Activated B cell treated with CpG ODN at 0.5 μM for 24 hours (primary cell): ENCODE measurements around the gene FSTL4. TPM values are rescaled to one million over a fixed set of nuclear protein-coding genes. Genes with fewer than 3 reads are reported as not detected.
A peak's percentile ranks its signal among the peaks of the same experiment; 100 is the strongest.

Experiments
- ATAC-seq: fragments of 200-7000 bp; cut with Tn5 transposase; one replicate; pipeline ENCODE4 v1.10.0; 2021; ENCODE audit warnings: low read depth, mild to moderate bottlenecking, moderate library complexity
- CTCF ChIA-PET: fragments of 350-600 bp; sonication (Branson Sonifier 250); formaldehyde crosslinking; loops from one replicate; lab custom pipeline; 2021; ENCODE audit warnings: antibody characterized with exemption; lab: Charles Lee
- POLR2A ChIA-PET: fragments of 350-600 bp; sonication (Branson Sonifier 250); formaldehyde crosslinking; loops from one replicate; lab custom pipeline; 2021; ENCODE audit warnings: antibody characterized with exemption; lab: Charles Lee
- DNase-seq: peaks from one replicate; pipeline ENCODE4 v3.0.0; 2022
- H3K27ac Mint-ChIP-seq: one replicate; pipeline ENCODE4 v1.8.0; 2020; ENCODE audit warnings: mixed read lengths
- H3K27me3 Mint-ChIP-seq: one replicate; pipeline ENCODE4 v1.8.0; 2021; ENCODE audit warnings: mixed read lengths
- H3K36me3 Mint-ChIP-seq: one replicate; pipeline ENCODE4 v1.8.0; 2021; ENCODE audit warnings: low read depth, mixed read lengths
- H3K4me1 Mint-ChIP-seq: one replicate; pipeline ENCODE4 v1.8.0; 2021; ENCODE audit warnings: mixed read lengths
- H3K4me3 Mint-ChIP-seq: one replicate; pipeline ENCODE4 v1.8.0; 2020; ENCODE audit warnings: mild to moderate bottlenecking, mixed read lengths
- H3K9me3 Mint-ChIP-seq: one replicate; pipeline ENCODE4 v1.8.0; 2020; ENCODE audit warnings: mixed read lengths
- CTCF ChIP-seq: fragments of 200-600 bp; IDR thresholded peaks from one replicate; pipeline ENCODE4 v1.8.0; 2022; ENCODE audit warnings: antibody characterized with exemption, mild to moderate bottlenecking
- intact Hi-C: fragments of 100-400 bp; cut with micrococcal nuclease; formaldehyde crosslinking; loops from one replicate; pipeline ENCODE4 v1.15.1; 2024
- total RNA-seq: library from RNA; stranded (reverse); gene quantifications from 2 replicates; pipeline ENCODE4 v1.2.3, GENCODE V29; 2022

The FSTL4 gene
- total RNA-seq, 1 donor from 2014 or later: 1.7 TPM

GRCh38 chr5:133246376-133247150, 365.8 kb downstream of the FSTL4 start:
- no peak overlapping the region for H3K4me3 Mint-ChIP-seq
- H3K9me3 Mint-ChIP-seq: no peaks in the 10 kb centered on the region
- no peaks in the 10 kb centered on the region for H3K27me3 Mint-ChIP-seq
- ATAC-seq: no peak
- no peak for TF ChIP-seq CTCF
- no peaks in the 10 kb centered on the region for H3K4me1 Mint-ChIP-seq
- H3K27ac Mint-ChIP-seq: no peak overlapping the region
- POLR2A ChIA-PET: no interaction called here
- DNase-seq: no peak
- intact Hi-C loops: no loop called here
- no peaks in the 10 kb centered on the region for H3K36me3 Mint-ChIP-seq
- CTCF ChIA-PET: no interaction called here

- TF ChIP-seq CTCF: no peak
- ATAC-seq: no peak
- ChIA-PET POLR2A (no interaction called here), CTCF (no interaction called here)
- Mint-ChIP-seq H3K4me3 (no peak overlapping the region), H3K9me3 (no peaks in the 10 kb centered on the region), H3K4me1 (no peaks in the 10 kb centered on the region), H3K27ac (no peak overlapping the region), H3K27me3 (no peaks in the 10 kb centered on the region), H3K36me3 (no peaks in the 10 kb centered on the region)
- intact Hi-C loops: no loop called here
- no peak for DNase-seq
These were observed 366.3 kb downstream of the FSTL4 start for GRCh38 chr5:133246053-133246370.

- Mint-ChIP-seq H3K27ac (no peak overlapping the region), H3K4me1 (no peaks in the 10 kb centered on the region), H3K4me3 (no peak overlapping the region), H3K27me3 (no peaks in the 10 kb centered on the region), H3K9me3 (no peaks in the 10 kb centered on the region), H3K36me3 (no peaks in the 10 kb centered on the region)
- ChIA-PET POLR2A (no interaction called here), CTCF (interaction anchor here (0.7 kb wide), 1 partner anchor 109 kb away, joined by 3 read pairs; no protein-coding TSS in a partner anchor)
- ATAC-seq (peak; percentile 26), DNase-seq (no peak)
- intact Hi-C loops: no loop called here
- TF ChIP-seq CTCF: no peak
These were observed 366.9 kb downstream of the FSTL4 start for GRCh38 chr5:133245191-133246052.

- no peaks in the 10 kb centered on the region for H3K9me3 Mint-ChIP-seq
- TF ChIP-seq CTCF: no peak
- H3K4me1 Mint-ChIP-seq: no peaks in the 10 kb centered on the region
- ATAC-seq (no peak), DNase-seq (no peak)
- no peak overlapping the region for H3K4me3 Mint-ChIP-seq
- intact Hi-C loops: no loop called here
- CTCF ChIA-PET: interaction anchor here (0.7 kb wide), 1 partner anchor 110 kb away, joined by 3 read pairs; no protein-coding TSS in a partner anchor
- POLR2A ChIA-PET: no interaction called here
- no peaks in the 10 kb centered on the region for H3K36me3 Mint-ChIP-seq
- no peaks in the 10 kb centered on the region for H3K27me3 Mint-ChIP-seq
- no peak overlapping the region for H3K27ac Mint-ChIP-seq
These were observed 368.1 kb downstream of the FSTL4 start for GRCh38 chr5:133244242-133244641.

GRCh38 chr5:133243196-133243595, 369.1 kb downstream of the FSTL4 start:
- ChIA-PET POLR2A (no interaction called here), CTCF (no interaction called here)
- H3K4me3 Mint-ChIP-seq: no peak overlapping the region
- no peak for DNase-seq
- no peak overlapping the region for H3K27ac Mint-ChIP-seq
- ATAC-seq: no peak
- H3K36me3 Mint-ChIP-seq: no peaks in the 10 kb centered on the region
- intact Hi-C loops: no loop called here
- no peaks in the 10 kb centered on the region for H3K9me3 Mint-ChIP-seq
- no peak for TF ChIP-seq CTCF
- no peaks in the 10 kb centered on the region for H3K27me3 Mint-ChIP-seq
- H3K4me1 Mint-ChIP-seq: no peaks in the 10 kb centered on the region
